Non-pigmented ciliary epithelial cell (primary cell): ENCODE data around the gene HBB.
"Not testable (repeated sequence)": the region's sequence is repeated elsewhere in the genome, so short reads cannot be mapped to it uniquely, and the experiment has no call there.

Source experiments
- DNase-seq: peaks from one replicate; pipeline ENCODE4 v3.0.0-alpha.2; 2010; ENCODE audit warnings: low read depth

The HBB gene

DNA sequence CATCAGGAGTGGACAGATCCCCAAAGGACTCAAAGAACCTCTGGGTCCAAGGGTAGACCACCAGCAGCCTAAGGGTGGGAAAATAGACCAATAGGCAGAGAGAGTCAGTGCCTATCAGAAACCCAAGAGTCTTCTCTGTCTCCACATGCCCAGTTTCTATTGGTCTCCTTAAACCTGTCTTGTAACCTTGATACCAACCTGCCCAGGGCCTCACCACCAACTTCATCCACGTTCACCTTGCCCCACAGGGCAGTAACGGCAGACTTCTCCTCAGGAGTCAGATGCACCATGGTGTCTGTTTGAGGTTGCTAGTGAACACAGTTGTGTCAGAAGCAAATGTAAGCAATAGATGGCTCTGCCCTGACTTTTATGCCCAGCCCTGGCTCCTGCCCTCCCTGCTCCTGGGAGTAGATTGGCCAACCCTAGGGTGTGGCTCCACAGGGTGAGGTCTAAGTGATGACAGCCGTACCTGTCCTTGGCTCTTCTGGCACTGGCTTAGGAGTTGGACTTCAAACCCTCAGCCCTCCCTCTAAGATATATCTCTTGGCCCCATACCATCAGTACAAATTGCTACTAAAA lies at the start of gene HBB:
TSS of gene HBB (minus strand) at position 340 of the 579 bp plus-strand sequence. CDS start at position 290, 50 bp downstream.
- no peak for DNase-seq

- no peak for DNase-seq
These were observed 48.7 kb upstream of the HBB start for GRCh38 chr11:5275369-5276110.

- no peak for DNase-seq
These were observed 47.5 kb upstream of the HBB start for GRCh38 chr11:5274395-5274794.

DNA sequence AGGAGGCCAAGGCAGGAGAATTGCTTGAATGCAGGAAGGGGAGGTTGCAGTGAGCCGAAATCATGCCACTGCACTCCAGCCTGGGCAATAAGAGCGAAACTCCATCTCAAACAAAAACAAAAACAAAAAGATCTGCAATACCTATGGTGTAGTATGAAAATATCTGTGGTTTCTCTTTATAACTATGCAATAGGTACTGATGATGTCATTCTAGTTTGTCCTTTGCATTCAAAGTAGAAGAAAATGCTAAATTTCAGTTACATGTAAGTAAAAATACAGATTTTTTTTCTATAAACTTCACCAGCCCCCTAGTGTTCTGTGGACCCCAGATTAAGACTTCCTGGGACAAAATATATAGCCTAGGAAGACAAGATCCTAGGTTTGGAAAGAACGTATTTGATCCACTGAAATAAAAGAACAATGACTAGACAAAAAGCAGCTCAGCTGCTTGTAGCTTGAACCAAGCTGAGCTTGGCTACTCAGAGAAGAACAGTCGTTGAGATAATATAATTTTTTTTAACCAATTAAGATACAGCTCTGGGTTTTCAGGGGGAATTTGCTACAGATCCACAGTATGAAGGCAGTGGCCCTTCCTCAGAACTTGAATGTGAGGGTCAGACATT lies 45.6 kb upstream of the HBB start:
- DNase-seq, result no peak

GRCh38 chr11:5269715-5270147 lies 42.9 kb upstream of the HBB start, which contains the start of gene HBE1:
Gene HBE1, minus strand, starts transcription at chr11:5269945. Its CDS starts 55 bp downstream, at chr11:5269890.
- no peak for DNase-seq

GRCh38 chr11:5267033-5267563 lies 40.2 kb upstream of the HBB start:
- no peak for DNase-seq

- DNase-seq, result no peak
These were observed 39.7 kb upstream of the HBB start for GRCh38 chr11:5266609-5267008.

DNA sequence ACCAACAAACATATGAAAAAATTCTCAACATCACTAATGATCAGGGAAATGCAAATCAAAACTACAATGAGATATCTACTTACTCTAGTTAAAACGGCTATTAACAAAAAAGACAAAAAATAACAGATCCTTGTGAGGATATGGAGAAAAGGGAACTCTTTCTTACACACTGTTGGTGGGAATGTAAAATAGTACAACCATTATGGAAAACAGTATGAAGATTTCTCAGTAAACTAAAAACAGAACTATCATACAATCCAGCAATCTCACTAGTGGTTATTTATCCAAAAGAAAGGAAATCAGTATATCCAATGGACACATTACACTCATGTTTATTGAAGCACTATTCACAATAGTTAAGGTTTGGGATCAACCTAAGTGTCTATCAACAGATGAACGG lies 39.0 kb upstream of the HBB start:
- DNase-seq, result no peak

GRCh38 chr11:5258543-5259262 lies 31.8 kb upstream of the HBB start:
- DNase-seq, result no peak

DNA sequence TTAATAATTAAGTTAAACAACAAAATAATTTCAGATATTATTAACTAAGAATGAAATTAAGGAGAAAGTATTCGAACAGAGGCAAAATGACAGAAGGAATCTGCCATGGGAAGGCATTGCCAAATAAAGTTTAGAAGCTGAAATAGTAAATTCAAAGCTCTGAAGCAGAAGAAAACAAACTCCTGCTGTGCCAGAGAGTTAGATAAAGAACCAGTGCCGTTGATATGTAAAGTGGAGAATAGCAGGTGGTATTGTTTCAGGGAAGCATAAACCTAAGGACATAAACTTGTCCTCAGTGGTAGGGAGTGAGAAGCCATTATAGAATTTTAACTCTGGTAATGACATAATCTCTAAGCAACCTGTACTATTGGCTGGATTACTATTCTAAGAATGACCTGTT lies 30.4 kb upstream of the HBB start:
- DNase-seq, result no peak

GRCh38 chr11:5254646-5255413 lies 28.0 kb upstream of the HBB start, which contains the start of gene HBG2:
Gene HBG2, minus strand, starts transcription at chr11:5254781. Its CDS starts 53 bp downstream, at chr11:5254728.
- not testable (repeated sequence) for DNase-seq

DNA sequence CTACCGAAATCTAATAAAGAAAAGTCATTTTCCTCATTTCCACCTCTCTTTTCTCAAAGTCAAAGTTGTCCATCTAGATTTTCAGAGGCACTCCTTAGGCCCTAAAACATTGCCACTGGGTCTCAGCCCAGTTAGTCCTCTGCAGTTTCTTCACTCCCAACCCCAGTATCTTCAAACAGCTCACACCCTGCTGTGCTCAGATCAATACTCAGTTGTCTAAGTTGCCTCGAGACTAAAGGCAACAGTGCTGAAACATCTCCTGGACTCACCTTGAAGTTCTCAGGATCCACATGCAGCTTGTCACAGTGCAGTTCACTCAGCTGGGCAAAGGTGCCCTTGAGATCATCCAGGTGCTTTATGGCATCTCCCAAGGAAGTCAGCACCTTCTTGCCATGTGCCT lies 27.2 kb upstream of the HBB start:
- DNase-seq, result not testable (repeated sequence)

GRCh38 chr11:5253440-5253839 lies 26.6 kb upstream of the HBB start:
- not testable (repeated sequence) for DNase-seq

GRCh38 chr11:5252919-5253265 lies 26.0 kb upstream of the HBB start:
- no peak for DNase-seq

DNA sequence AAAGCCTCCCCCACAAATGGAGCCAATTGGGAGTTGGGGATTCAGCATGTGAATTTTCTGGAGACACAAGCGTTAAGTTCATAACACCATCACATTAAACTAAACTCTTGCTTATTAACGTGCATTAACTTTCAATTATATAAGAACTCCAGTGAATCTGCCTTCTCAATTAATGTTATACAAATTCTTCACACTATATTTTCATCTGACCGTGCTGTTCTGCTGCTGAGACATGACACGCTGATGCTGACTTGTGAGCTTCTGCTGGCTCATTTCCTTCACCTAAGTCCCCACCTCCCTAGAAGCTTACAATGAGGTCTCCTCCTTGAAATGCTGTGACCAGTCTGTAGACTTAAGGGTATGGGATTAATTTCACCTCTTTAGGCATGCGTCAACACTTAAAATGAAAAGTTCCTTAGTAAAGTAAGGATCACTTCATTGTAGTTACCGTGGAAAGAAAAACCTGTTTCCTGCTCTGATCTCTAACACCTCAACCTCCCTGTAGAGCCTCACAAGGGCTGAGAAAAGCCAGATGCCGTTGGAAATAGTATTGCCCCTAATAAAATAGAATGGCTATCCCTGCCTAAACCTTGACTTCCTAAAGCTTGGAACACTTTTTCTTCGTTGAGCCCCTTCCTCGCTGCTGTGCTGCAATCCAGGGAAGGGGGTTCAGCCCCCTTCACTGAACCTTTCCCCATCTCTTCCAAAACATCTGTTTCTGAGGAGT lies 25.5 kb upstream of the HBB start:
- DNase-seq, result no peak

DNA sequence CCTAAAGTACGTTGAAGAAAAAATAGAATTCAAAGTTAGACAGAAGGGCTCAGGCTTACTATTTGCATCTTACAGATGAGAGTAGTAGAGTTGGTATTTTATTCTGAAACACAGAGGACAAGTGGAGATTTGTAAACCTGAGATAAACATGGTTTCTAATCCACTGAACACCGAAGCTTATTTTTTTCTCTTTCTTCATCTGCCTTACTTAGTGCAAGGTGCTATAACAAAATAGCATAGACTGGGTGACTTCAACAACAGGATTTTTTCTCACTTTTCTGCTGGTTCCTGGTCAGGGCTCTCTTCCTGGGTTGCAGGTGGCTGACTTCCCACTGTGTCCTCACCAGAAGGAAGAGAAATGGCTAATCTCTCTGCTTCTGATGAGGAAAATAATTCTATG lies 24.9 kb upstream of the HBB start:
- no peak for DNase-seq

DNA sequence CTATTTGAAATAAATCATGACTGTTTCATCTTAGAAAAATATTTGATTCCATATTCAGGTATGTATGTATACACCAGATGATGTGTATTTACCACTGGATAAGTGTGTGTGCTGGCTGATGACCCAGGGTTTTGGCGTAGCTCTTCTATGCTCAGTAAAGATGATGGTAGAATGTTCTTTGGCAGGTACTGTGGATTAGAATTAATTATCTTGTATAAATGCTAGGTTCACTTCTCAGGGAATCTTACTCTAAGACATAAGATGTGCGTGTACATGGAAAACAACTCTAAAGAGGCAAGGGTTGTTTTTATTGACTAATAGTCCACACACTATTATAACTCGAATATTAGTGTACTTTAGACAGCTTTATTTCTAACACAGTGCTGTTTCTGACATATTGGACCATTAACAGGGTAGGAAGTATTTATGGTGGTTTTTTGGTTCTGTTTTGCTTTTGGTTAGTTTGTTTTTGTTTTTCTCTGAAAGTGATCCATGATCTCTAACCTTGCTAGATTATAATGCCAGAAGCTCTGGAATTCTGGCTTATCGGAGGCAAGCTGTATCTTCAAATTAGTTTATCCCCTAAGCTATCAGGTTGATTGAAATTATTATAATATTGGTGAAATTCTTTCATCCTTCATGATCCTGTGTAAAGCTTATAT lies 23.8 kb upstream of the HBB start:
- no peak for DNase-seq

DNA sequence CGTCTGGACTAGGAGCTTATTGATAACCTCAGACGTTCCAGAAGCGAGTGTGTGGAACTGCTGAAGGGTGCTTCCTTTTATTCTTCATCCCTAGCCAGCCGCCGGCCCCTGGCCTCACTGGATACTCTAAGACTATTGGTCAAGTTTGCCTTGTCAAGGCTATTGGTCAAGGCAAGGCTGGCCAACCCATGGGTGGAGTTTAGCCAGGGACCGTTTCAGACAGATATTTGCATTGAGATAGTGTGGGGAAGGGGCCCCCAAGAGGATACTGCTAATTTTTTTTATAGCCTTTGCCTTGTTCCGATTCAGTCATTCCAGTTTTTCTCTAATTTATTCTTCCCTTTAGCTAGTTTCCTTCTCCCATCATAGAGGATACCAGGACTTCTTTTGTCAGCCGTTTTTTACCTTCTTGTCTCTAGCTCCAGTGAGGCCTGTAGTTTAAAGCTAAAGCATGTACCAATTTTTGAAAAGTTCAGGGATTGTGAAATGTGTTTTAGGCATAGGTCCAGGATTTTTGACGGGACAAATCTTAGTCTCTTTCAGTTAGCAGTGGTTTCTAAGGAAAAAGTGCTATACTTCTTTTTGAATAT lies 23.0 kb upstream of the HBB start, which contains the start of gene HBG1:
TSS of gene HBG1 (minus strand) at position 51 of the 590 bp plus-strand sequence. CDS start 53 bp downstream, outside the sequence.
- not testable (repeated sequence) for DNase-seq

- DNase-seq, result not testable (repeated sequence)
These were observed 21.6 kb upstream of the HBB start for GRCh38 chr11:5248498-5248897.
